ENCODE data around the gene CNOT10. TPM values are rescaled to one million over a fixed set of nuclear protein-coding genes. Genes with fewer than 3 reads are reported as not detected.

The CNOT10 gene
- total RNA-seq, 1 donor = 23.8 TPM

- TF ChIP-seq CTCF (IDR thresholded peaks at IDR 0.05; ENCODE audit: insufficient read depth, low read length) = no peak
- DNase-seq (ENCODE audit: low read depth) = no peak
- no peak overlapping the region for H3K4me3 ChIP-seq (ENCODE audit: low read depth, low read length)
Observed at GRCh38 chr3:32675164-32675563, 9.8 kb upstream of the CNOT10 start.

- no peak overlapping the region for H3K4me3 ChIP-seq (ENCODE audit: low read depth, low read length)
- DNase-seq (ENCODE audit: low read depth) = no peak
- no peak for TF ChIP-seq CTCF (IDR thresholded peaks at IDR 0.05; ENCODE audit: insufficient read depth, low read length)
Observed at GRCh38 chr3:32675650-32676049, 9.3 kb upstream of the CNOT10 start.

GRCh38 chr3:32681811-32682210 is 3.2 kb upstream of the CNOT10 start:
- TF ChIP-seq CTCF (IDR thresholded peaks at IDR 0.05; ENCODE audit: insufficient read depth, low read length) = no peak
- no peak for DNase-seq (ENCODE audit: low read depth)
- H3K4me3 ChIP-seq (ENCODE audit: low read depth, low read length) = no peak overlapping the region

- DNase-seq (ENCODE audit: low read depth) = no peak
- H3K4me3 ChIP-seq (ENCODE audit: low read depth, low read length) = peak overlapping the region; percentile 88
- TF ChIP-seq CTCF (IDR thresholded peaks at IDR 0.05; ENCODE audit: insufficient read depth, low read length) = no peak
Observed at GRCh38 chr3:32684029-32684799, 774 bp upstream of the CNOT10 start.

- DNase-seq (ENCODE audit: low read depth) = peak; percentile 22
- peak overlapping the region; percentile 88 for H3K4me3 ChIP-seq (ENCODE audit: low read depth, low read length)
- no peak for TF ChIP-seq CTCF (IDR thresholded peaks at IDR 0.05; ENCODE audit: insufficient read depth, low read length)
Observed at GRCh38 chr3:32685543-32686185, 676 bp downstream of the CNOT10 start.

GRCh38 chr3:32686713-32687112 is 1.7 kb downstream of the CNOT10 start:
- no peak for TF ChIP-seq CTCF (IDR thresholded peaks at IDR 0.05; ENCODE audit: insufficient read depth, low read length)
- peak overlapping the region; percentile 26 for H3K4me3 ChIP-seq (ENCODE audit: low read depth, low read length)
- DNase-seq (ENCODE audit: low read depth) = no peak
